HEK293 (cell line): ENCODE data around the gene CRYZL1.

Experiments
- CTCF ChIA-PET: fragments of 350-600 bp; formaldehyde crosslinking; extraction: SDS; loops from one replicate; lab custom pipeline; 2021; ENCODE audit warnings: antibody characterized with exemption; lab: Yijun Ruan, JAX
- POLR2A ChIA-PET: fragments of 300-600 bp; formaldehyde crosslinking; extraction: SDS; loops from one replicate; lab custom pipeline; 2020; ENCODE audit warnings: antibody characterized with exemption, inconsistent platforms; lab: Yijun Ruan, JAX
- H3K27ac ChIP-seq: fragments of 200-500 bp; sonication (Bioruptor generic); 2 replicates; pipeline ENCODE4 v1.5.1; 2014; ENCODE audit warnings: low read depth, low read length, control low read depth, inconsistent platforms; ENCODE audit errors: extremely low read depth
- H3K36me3 ChIP-seq, 2 experiments: fragments of 200-500 bp in 1 of 2; sonication (Bioruptor generic) in 1 of 2; 1 replicate in 1 of 2; 2 replicates in 1 of 2; pipeline ENCODE4 v1.5.1; 2014 to 2017; ENCODE audit warnings: inconsistent platforms in 2 of 2, low read length in 2 of 2; ENCODE audit not compliant: control insufficient read depth in 2 of 2, insufficient read depth in 1 of 2
- H3K4me1 ChIP-seq: fragments of 200-500 bp; sonication (Bioruptor generic); 2 replicates; pipeline ENCODE4 v1.5.1; 2014; ENCODE audit warnings: mild to moderate bottlenecking, low read length, inconsistent platforms; ENCODE audit not compliant: control insufficient read depth, insufficient read depth
- H3K4me3 ChIP-seq: 2 replicates; pipeline ENCODE4 v1.5.1; 2011; ENCODE audit warnings: low read depth, mild to moderate bottlenecking, control low read depth, low read length, moderate library complexity
- H3K9me3 ChIP-seq: fragments of 200-500 bp; sonication (Bioruptor generic); 2 replicates; pipeline ENCODE4 v1.5.1; 2014; ENCODE audit warnings: low read depth, low read length, inconsistent platforms; ENCODE audit not compliant: control insufficient read depth, insufficient read depth
- BCL11A ChIP-seq: fragments of 450-650 bp; formaldehyde crosslinking; IDR thresholded peaks from 2 replicates; pipeline ENCODE4 v1.5.1; 2016; ENCODE audit warnings: low read depth, missing biosample characterization, missing genetic modification characterization
- GLIS1 ChIP-seq: fragments of 450-650 bp; formaldehyde crosslinking; IDR thresholded peaks from 2 replicates; pipeline ENCODE4 v1.5.1; 2016; ENCODE audit warnings: missing biosample characterization, missing genetic modification characterization
- HOXD13 ChIP-seq: sonication (generic); formaldehyde crosslinking; IDR thresholded peaks from 2 replicates; pipeline ENCODE4 v1.8.0; 2022; ENCODE audit warnings: missing genetic modification reagents, borderline replicate concordance
- SALL2 ChIP-seq: fragments of 450-650 bp; formaldehyde crosslinking; IDR thresholded peaks from 2 replicates; pipeline ENCODE4 v1.5.0; 2017; ENCODE audit warnings: missing biosample characterization, mild to moderate bottlenecking, missing genetic modification characterization, borderline replicate concordance
- SP7 ChIP-seq: fragments of 450-650 bp; formaldehyde crosslinking; IDR thresholded peaks from 2 replicates; pipeline ENCODE4 v1.5.1; 2016; ENCODE audit warnings: missing biosample characterization, missing genetic modification characterization
- TSHZ1 ChIP-seq: fragments of 450-650 bp; formaldehyde crosslinking; IDR thresholded peaks from 2 replicates; pipeline ENCODE4 v1.5.1; 2016; ENCODE audit warnings: missing biosample characterization, missing genetic modification characterization, borderline replicate concordance
- ZBTB17 ChIP-seq: fragments of 450-650 bp; formaldehyde crosslinking; IDR thresholded peaks from 2 replicates; pipeline ENCODE4 v1.5.1; 2016; ENCODE audit warnings: missing biosample characterization, missing genetic modification characterization
- ZFHX2 ChIP-seq: fragments of 450-650 bp; formaldehyde crosslinking; conservative IDR thresholded peaks from 2 replicates; pipeline ENCODE4 v1.5.1; 2016; ENCODE audit warnings: missing biosample characterization, missing genetic modification characterization
- ZNF121 ChIP-seq: fragments of 450-650 bp; formaldehyde crosslinking; IDR thresholded peaks from 2 replicates; pipeline ENCODE4 v1.5.1; 2016; ENCODE audit warnings: missing biosample characterization, missing genetic modification characterization
- ZNF24 ChIP-seq: fragments of 450-650 bp; formaldehyde crosslinking; IDR thresholded peaks from 2 replicates; pipeline ENCODE4 v1.5.1; 2016; ENCODE audit warnings: missing biosample characterization, missing genetic modification characterization
- ZNF266 ChIP-seq: fragments of 450-650 bp; formaldehyde crosslinking; IDR thresholded peaks from 2 replicates; pipeline ENCODE4 v1.5.1; 2016; ENCODE audit warnings: missing biosample characterization, missing genetic modification characterization, low read depth
- ZNF292 ChIP-seq: fragments of 450-650 bp; formaldehyde crosslinking; IDR thresholded peaks from 2 replicates; pipeline ENCODE4 v1.5.1; 2016; ENCODE audit warnings: low read depth, missing biosample characterization, missing genetic modification characterization, borderline replicate concordance
- ZNF354C ChIP-seq: fragments of 450-650 bp; formaldehyde crosslinking; IDR thresholded peaks from 2 replicates; pipeline ENCODE4 v1.5.1; 2016; ENCODE audit warnings: missing biosample characterization, missing genetic modification characterization, low read depth, borderline replicate concordance
- ZNF391 ChIP-seq: fragments of 450-650 bp; formaldehyde crosslinking; IDR thresholded peaks from 2 replicates; pipeline ENCODE4 v1.5.1; 2016; ENCODE audit warnings: low read depth, missing biosample characterization, missing genetic modification characterization, borderline replicate concordance
- ZNF544 ChIP-seq: fragments of 450-650 bp; formaldehyde crosslinking; IDR thresholded peaks from 2 replicates; pipeline ENCODE4 v1.5.0; 2017; ENCODE audit warnings: missing biosample characterization, missing genetic modification characterization
- ZNF596 ChIP-seq: fragments of 450-650 bp; IDR thresholded peaks from 2 replicates; pipeline ENCODE4 v1.5.0; 2018; ENCODE audit warnings: missing biosample characterization, mild to moderate bottlenecking, missing genetic modification characterization, moderate library complexity
- ZSCAN16 ChIP-seq: fragments of 450-650 bp; formaldehyde crosslinking; IDR thresholded peaks from 2 replicates; pipeline ENCODE4 v1.5.1; 2016; ENCODE audit warnings: missing biosample characterization, missing genetic modification characterization
- TF ChIP-seq, protein P1 (sequence below): fragments of 450-650 bp; IDR thresholded peaks from 2 replicates; pipeline ENCODE4 v1.5.1; 2018; ENCODE audit warnings: missing biosample characterization, mild to moderate bottlenecking, missing genetic modification characterization
- TF ChIP-seq, protein P2 (sequence below): fragments of 450-650 bp; formaldehyde crosslinking; IDR thresholded peaks from 2 replicates; pipeline ENCODE4 v1.5.1; 2016; ENCODE audit warnings: missing biosample characterization, missing genetic modification characterization
- TF ChIP-seq, protein P3 (sequence below): fragments of 450-650 bp; formaldehyde crosslinking; IDR thresholded peaks from 2 replicates; pipeline ENCODE4 v1.5.1; 2016; ENCODE audit warnings: missing biosample characterization, missing genetic modification characterization
- TF ChIP-seq, protein P4 (sequence below): fragments of 450-650 bp; formaldehyde crosslinking; conservative IDR thresholded peaks from 2 replicates; pipeline ENCODE4 v1.5.1; 2016; ENCODE audit warnings: low read depth, missing biosample characterization, missing genetic modification characterization

CRYZL1 gene

DNA sequence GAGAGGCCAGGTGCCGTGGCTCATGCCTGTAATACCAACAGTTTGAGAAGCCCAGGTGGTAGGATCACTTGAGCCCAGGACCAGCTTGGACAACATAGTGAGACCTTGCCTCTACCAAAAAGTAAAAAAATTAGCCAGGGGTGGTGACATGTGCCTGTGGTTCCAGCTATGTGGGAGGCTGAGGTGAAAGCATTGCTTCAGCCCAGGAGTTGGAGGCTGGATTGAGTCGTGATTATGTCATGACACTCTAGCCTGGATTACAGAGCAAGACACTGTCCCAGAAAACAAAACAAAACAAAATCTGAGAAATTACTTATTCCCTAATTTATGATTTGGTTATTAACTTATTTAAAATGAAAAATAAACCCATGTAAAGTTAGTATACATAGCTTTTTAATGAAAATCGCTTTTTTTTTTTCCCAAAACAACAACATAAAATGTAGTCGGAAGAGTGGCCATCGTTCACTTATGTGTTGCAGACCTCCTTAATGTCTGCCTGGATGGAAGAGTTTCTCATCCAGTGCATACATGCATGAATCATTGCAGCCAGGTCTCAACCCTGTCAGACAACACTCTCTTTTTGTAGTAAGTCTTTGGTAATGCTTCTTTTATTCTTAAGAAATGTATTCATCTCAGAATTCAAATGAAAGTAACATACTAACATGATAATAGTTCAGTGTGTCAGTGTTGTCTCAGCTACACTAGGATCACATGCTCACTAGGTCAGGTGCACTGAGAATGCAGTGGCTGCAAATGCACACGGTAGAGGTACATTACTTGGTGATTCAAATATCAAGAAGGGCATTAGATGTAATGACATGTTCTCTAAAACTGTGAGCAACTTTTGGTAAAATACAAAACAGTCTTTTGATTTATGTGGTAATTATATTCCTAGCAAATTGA, 28.8 kb upstream of the CRYZL1 start:
- H3K27ac ChIP-seq: no peak overlapping the region
- POLR2A ChIA-PET: interaction anchor here (0.6 kb wide), 1 partner anchor 54 kb away, joined by 3 read pairs; no protein-coding TSS in a partner anchor
- 0 out of 2 replicates have a peak, but pooled peaks cover 2% of the 10 kb centered on the region for H3K4me1 ChIP-seq
- no peaks in the 10 kb centered on the region for H3K9me3 ChIP-seq
- no peak overlapping the region for H3K4me3 ChIP-seq
- no peaks in the 10 kb centered on the region; a peak in 1 of 3 replicates for H3K36me3 ChIP-seq
- peak; percentile 41; the same call in 1 of the 2 replicates for TF ChIP-seq GLIS1 (tag by site-specific recombination)
- no peak for TF ChIP-seq HOXD13
- no peak for TF ChIP-seq TSHZ1 (tag by site-specific recombination)
- TF ChIP-seq ZSCAN16: no peak
- TF ChIP-seq BCL11A (tag by site-specific recombination): no peak
- TF ChIP-seq SP7: peak; percentile 44; the same call in 1 of the 2 replicates
- TF ChIP-seq, protein P1, sequence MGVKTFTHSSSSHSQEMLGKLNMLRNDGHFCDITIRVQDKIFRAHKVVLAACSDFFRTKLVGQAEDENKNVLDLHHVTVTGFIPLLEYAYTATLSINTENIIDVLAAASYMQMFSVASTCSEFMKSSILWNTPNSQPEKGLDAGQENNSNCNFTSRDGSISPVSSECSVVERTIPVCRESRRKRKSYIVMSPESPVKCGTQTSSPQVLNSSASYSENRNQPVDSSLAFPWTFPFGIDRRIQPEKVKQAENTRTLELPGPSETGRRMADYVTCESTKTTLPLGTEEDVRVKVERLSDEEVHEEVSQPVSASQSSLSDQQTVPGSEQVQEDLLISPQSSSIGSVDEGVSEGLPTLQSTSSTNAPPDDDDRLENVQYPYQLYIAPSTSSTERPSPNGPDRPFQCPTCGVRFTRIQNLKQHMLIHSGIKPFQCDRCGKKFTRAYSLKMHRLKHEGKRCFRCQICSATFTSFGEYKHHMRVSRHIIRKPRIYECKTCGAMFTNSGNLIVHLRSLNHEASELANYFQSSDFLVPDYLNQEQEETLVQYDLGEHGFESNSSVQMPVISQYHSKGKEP (tag by site-specific recombination): no peak
- no peak for TF ChIP-seq ZNF596 (tag by site-specific recombination)
- TF ChIP-seq ZFHX2 (tag by site-specific recombination): 0 out of 2 replicates have a peak, but pooled peaks have one; percentile 11
- no peak for TF ChIP-seq ZNF266 (tag by site-specific recombination)
- no peak for TF ChIP-seq ZNF24 (tag by site-specific recombination)
- TF ChIP-seq ZBTB17 (tag by site-specific recombination): peak; percentile 42; the same call in 1 of the 2 replicates
- no peak for TF ChIP-seq ZNF391 (tag by site-specific recombination)
- no peak for TF ChIP-seq SALL2 (tag by site-specific recombination)
- TF ChIP-seq, protein P2, sequence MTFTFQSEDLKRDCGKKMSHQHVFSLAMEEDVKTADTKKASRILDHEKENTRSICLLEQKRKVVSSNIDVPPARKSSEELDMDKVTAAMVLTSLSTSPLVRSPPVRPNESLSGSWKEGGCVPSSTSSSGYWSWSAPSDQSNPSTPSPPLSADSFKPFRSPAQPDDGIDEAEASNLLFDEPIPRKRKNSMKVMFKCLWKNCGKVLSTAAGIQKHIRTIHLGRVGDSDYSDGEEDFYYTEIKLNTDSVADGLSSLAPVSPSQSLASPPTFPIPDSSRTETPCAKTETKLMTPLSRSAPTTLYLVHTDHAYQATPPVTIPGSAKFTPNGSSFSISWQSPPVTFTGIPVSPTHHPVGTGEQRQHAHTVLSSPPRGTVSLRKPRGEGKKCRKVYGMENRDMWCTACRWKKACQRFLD (tag by site-specific recombination): no peak
- TF ChIP-seq ZNF292: no peak
- TF ChIP-seq ZNF544 (tag by site-specific recombination): no peak
- TF ChIP-seq ZNF354C (tag by site-specific recombination): no peak
- no peak for TF ChIP-seq ZNF121 (tag by site-specific recombination)
- TF ChIP-seq, protein P3, sequence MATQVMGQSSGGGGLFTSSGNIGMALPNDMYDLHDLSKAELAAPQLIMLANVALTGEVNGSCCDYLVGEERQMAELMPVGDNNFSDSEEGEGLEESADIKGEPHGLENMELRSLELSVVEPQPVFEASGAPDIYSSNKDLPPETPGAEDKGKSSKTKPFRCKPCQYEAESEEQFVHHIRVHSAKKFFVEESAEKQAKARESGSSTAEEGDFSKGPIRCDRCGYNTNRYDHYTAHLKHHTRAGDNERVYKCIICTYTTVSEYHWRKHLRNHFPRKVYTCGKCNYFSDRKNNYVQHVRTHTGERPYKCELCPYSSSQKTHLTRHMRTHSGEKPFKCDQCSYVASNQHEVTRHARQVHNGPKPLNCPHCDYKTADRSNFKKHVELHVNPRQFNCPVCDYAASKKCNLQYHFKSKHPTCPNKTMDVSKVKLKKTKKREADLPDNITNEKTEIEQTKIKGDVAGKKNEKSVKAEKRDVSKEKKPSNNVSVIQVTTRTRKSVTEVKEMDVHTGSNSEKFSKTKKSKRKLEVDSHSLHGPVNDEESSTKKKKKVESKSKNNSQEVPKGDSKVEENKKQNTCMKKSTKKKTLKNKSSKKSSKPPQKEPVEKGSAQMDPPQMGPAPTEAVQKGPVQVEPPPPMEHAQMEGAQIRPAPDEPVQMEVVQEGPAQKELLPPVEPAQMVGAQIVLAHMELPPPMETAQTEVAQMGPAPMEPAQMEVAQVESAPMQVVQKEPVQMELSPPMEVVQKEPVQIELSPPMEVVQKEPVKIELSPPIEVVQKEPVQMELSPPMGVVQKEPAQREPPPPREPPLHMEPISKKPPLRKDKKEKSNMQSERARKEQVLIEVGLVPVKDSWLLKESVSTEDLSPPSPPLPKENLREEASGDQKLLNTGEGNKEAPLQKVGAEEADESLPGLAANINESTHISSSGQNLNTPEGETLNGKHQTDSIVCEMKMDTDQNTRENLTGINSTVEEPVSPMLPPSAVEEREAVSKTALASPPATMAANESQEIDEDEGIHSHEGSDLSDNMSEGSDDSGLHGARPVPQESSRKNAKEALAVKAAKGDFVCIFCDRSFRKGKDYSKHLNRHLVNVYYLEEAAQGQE (tag by site-specific recombination): no peak
- TF ChIP-seq, protein P4, sequence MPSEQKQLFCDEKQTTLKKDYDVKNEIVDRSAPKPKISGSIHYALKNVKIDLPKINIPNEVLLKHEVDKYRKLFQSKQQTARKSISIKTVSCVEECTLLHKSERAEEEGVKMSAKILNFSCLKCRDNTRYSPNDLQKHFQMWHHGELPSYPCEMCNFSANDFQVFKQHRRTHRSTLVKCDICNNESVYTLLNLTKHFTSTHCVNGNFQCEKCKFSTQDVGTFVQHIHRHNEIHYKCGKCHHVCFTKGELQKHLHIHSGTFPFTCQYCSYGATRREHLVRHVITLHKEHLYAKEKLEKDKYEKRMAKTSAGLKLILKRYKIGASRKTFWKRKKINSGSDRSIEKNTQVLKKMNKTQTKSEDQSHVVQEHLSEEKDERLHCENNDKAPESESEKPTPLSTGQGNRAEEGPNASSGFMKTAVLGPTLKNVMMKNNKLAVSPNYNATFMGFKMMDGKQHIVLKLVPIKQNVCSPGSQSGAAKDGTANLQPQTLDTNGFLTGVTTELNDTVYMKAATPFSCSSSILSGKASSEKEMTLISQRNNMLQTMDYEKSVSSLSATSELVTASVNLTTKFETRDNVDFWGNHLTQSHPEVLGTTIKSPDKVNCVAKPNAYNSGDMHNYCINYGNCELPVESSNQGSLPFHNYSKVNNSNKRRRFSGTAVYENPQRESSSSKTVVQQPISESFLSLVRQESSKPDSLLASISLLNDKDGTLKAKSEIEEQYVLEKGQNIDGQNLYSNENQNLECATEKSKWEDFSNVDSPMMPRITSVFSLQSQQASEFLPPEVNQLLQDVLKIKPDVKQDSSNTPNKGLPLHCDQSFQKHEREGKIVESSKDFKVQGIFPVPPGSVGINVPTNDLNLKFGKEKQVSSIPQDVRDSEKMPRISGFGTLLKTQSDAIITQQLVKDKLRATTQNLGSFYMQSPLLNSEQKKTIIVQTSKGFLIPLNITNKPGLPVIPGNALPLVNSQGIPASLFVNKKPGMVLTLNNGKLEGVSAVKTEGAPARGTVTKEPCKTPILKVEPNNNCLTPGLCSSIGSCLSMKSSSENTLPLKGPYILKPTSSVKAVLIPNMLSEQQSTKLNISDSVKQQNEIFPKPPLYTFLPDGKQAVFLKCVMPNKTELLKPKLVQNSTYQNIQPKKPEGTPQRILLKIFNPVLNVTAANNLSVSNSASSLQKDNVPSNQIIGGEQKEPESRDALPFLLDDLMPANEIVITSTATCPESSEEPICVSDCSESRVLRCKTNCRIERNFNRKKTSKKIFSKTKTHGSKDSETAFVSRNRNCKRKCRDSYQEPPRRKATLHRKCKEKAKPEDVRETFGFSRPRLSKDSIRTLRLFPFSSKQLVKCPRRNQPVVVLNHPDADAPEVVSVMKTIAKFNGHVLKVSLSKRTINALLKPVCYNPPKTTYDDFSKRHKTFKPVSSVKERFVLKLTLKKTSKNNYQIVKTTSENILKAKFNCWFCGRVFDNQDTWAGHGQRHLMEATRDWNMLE (tag by site-specific recombination): no peak
- CTCF ChIA-PET: interaction anchor here (0.7 to 1.0 kb wide), 3 partner anchors 11 to 120 kb away, joined by 3 to 4 read pairs (median 3); no protein-coding TSS in a partner anchor
